Measurements from ENCODE around the gene PIGW. TPM values are rescaled to one million over a fixed set of nuclear protein-coding genes. Genes with fewer than 3 reads are reported as not detected.

PIGW gene
- total and polyA plus RNA-seq, 2 of the 8 experiments (the other 6 are each of a cell fraction or from before 2014, with no cell fraction given), result 12.1 to 28.9 TPM

- POLR2A ChIA-PET (ENCODE audit: partially characterized antibody), result interaction anchor here (0.9 to 1.8 kb wide), 3 partner anchors 9 to 51 kb away, joined by 3 to 4 read pairs (median 3); partner anchors contain the start of genes MYO19 and PIGW
- Histone ChIP-seq H2BK5ac (ENCODE audit: low read depth, low read length) (no peak overlapping the region), H3K18ac (ENCODE audit: extremely low read depth, low read length) (no peak overlapping the region), H3K9ac (replicated peaks in 1 of 4; ENCODE audit: extremely low read depth in 1 of 4, low read depth in 3 of 4, low read length in 3 of 4) (no peak overlapping the region), H3K4ac (replicated peaks; ENCODE audit: insufficient read length, low read depth, low read length) (no peak overlapping the region), H3K4me2 (ENCODE audit: insufficient read depth in 1 of 2, low read depth in 2 of 2, low read length in 2 of 2) (no peak overlapping the region), H4K91ac (replicated peaks; ENCODE audit: insufficient read length, low read length) (no peak overlapping the region), H3K23me2 (ENCODE audit: low read depth, low read length) (peaks cover 12% of the 10 kb centered on the region), H3K4me1 (replicated peaks in 1 of 4; ENCODE audit: control insufficient read depth in 3 of 4, insufficient read depth in 4 of 4, low read length in 3 of 4) (peaks cover 0 to 5% (median under 1%) of the 10 kb centered on the region in 4 experiments; a peak in 2 of 7 replicates), H2AK5ac (ENCODE audit: low read depth, low read length) (no peak overlapping the region), H4K20me1 (replicated peaks in 1 of 2; ENCODE audit: control insufficient read depth in 1 of 2, insufficient read depth in 2 of 2, low read length in 2 of 2) (peaks cover 0 to 3% of the 10 kb centered on the region in 2 experiments), H3K79me2 (ENCODE audit: control insufficient read depth in 1 of 2, insufficient read depth in 2 of 2, low read length in 2 of 2) (peaks cover 4 to 26% of the 10 kb centered on the region in 2 experiments; a peak in 3 of 4 replicates), H3K27ac (ENCODE audit: low read depth, low read length) (no peak overlapping the region), H2BK120ac (replicated peaks; ENCODE audit: low read depth, low read length) (no peak overlapping the region), H4K8ac (ENCODE audit: extremely low read depth, insufficient read depth, low read length) (no peak overlapping the region), H2BK15ac (ENCODE audit: low read length) (no peak overlapping the region), H3K27me3 (replicated peaks in 1 of 4; ENCODE audit: control insufficient read depth in 3 of 4, extremely low read depth in 1 of 4, insufficient read depth in 3 of 4, low read length in 3 of 4) (no peaks in the 10 kb centered on the region), H3K79me1 (ENCODE audit: low read depth, low read length) (peaks cover 6% of the 10 kb centered on the region), H2AFZ (ENCODE audit: low read length) (no peak overlapping the region), H3K14ac (ENCODE audit: insufficient read length) (no peak overlapping the region), H3K23ac (ENCODE audit: insufficient read length) (no peak overlapping the region), H2BK20ac (ENCODE audit: low read length) (no peak overlapping the region), H2BK12ac (ENCODE audit: low read depth, low read length) (no peak overlapping the region), H3K9me3 (ENCODE audit: insufficient read depth in 2 of 2, low read depth in 1 of 2, low read length in 1 of 2) (no peaks in the 10 kb centered on the region), H3K56ac (replicated peaks; ENCODE audit: insufficient read length, low read depth, low read length) (no peak overlapping the region), H4K5ac (ENCODE audit: insufficient read length, low read depth, low read length) (no peak overlapping the region), H3K4me3 (ENCODE audit: extremely low read depth in 1 of 4, insufficient read depth in 2 of 4, low read depth in 3 of 4, low read length in 4 of 4) (no peak overlapping the region), H3K36me3 (ENCODE audit: control insufficient read depth in 2 of 4, insufficient read depth in 4 of 4, low read length in 3 of 4) (peaks cover 0 to 7% (median 2%) of the 10 kb centered on the region in 4 experiments; a peak in 3 of 8 replicates)
- no peak for DNase-seq (ENCODE audit: low read depth in 1 of 2, low spot score in 2 of 2)
- no peak for FAIRE-seq
- WGBS, 2 experiments (ENCODE audit: extremely low coverage in 1 of 2, insufficient coverage in 1 of 2, insufficient read length in 1 of 2, insufficient replicate concordance in 2 of 2, low coverage in 1 of 2, low lambda C conversion rate in 2 of 2, missing lambda C conversion rate in 1 of 2), result 86% methylated on average over 15 of the region's 15 CpGs; no CpG with 5 or more reads in 1 of the 2 experiments
- CTCF ChIA-PET (ENCODE audit: partially characterized antibody), result no interaction called here
- no peak for TF ChIP-seq POLR2AphosphoS5 (IDR thresholded peaks at IDR 0.05; ENCODE audit: low read depth, low read length)
- no peak for TF ChIP-seq JUN (IDR thresholded peaks at IDR 0.05; ENCODE audit: low read depth, low read length)
- TF ChIP-seq CTBP2 (IDR thresholded peaks at IDR 0.05; ENCODE audit: borderline replicate concordance, insufficient read depth, insufficient read length, low read length), result no peak
These were observed 8.0 kb downstream of the PIGW start for GRCh38 chr17:36542755-36543154.

All from H1 (cell line).